ENCODE measurements around the gene CD40. TPM values are rescaled to one million over a fixed set of nuclear protein-coding genes. Genes with fewer than 3 reads are reported as not detected.

The CD40 gene
- under 1 TPM; 0.71 to 0.82 TPM for total RNA-seq

DNA sequence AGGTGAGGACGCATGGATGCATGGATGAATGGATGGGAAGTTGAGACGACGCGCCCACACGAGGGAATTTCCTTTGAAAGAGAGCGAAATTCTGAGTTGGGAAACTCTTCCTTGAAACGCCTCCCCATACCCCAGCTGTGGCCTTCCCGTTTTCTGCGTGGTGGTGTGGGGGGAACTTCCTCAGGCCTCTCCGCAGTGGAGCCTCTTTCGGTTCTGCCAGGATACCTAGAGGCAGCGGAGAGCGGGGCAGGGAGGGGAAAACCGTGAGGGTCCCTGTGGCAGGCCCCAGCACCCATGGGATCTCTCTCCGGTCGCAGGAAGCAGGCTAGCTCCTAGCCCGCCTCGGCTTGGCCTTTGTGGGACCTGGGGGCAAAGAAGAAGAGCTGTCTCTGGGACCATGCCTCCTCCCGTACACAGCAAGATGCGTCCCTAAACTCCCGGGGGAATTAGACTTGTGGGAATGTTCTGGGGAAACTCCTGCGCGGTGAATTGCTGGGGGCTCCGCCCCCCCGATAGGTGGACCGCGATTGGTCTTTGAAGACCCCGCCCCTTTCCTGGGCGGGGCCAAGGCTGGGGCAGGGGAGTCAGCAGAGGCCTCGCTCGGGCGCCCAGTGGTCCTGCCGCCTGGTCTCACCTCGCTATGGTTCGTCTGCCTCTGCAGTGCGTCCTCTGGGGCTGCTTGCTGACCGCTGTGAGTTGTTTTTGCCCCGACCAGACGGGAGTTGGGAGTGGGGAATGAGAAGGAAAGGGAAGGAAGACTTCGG lies at the start of gene CD40:
TSS of gene CD40 (plus strand) at position 611 of the 764 bp plus-strand sequence. CDS start at position 641, 30 bp downstream.

GRCh38 chr20:46089417-46090388 lies 28.4 kb upstream of the CD40 start, which contains the start of gene NCOA5:
TSS of gene NCOA5 (minus strand) at chr20:46089962. CDS start at chr20:46079424, 10,538 bp downstream.

Other genes starting within 250 kb of the CD40 start
- 1 to 10 TPM; 9.3 to 9.7 TPM for gene ZSWIM1, start 237.1 kb upstream of the CD40 start, total RNA-seq
- gene SPATA25, start 230.7 kb upstream of the CD40 start, total RNA-seq: 1 to 10 TPM in 1 of 2 experiments, under 1 TPM in 1; 0.96 to 2.5 TPM
- gene NEURL2, start 227.1 kb upstream of the CD40 start, total RNA-seq: 1 to 10 TPM; 2.0 to 2.9 TPM
- 10 to 100 TPM; 56.9 to 57.5 TPM for gene CTSA, start 227.0 kb upstream of the CD40 start, total RNA-seq
- under 1 TPM; 0.43 to 0.50 TPM for gene PLTP, start 206.2 kb upstream of the CD40 start, total RNA-seq
- gene PCIF1, start 183.6 kb upstream of the CD40 start, total RNA-seq: 10 to 100 TPM; 46.3 to 46.8 TPM
- 10 to 100 TPM; 34.9 to 35.0 TPM for gene ZNF335, start 146.1 kb upstream of the CD40 start, total RNA-seq
- gene MMP9, start 109.4 kb upstream of the CD40 start, total RNA-seq: not detected
- gene SLC12A5, start 89.1 kb upstream of the CD40 start, total RNA-seq: under 1 TPM; 0.17 to 0.88 TPM
- 10 to 100 TPM; 26.4 to 28.3 TPM for gene NCOA5, start 28.4 kb upstream of the CD40 start, total RNA-seq
- not detected for gene CDH22, start 190.2 kb downstream of the CD40 start, total RNA-seq

Measured in activated naive CD4-positive, alpha-beta T cell treated with anti-CD3 and anti-CD28 coated beads, Interleukin-2, amount 10 ng/mL, durations not matched to agents 5 hours and 36 hours (primary cell).